TTC549 (cell line): ENCODE results near the gene CLASRP.
"Not testable (repeated sequence)": the region's sequence is repeated elsewhere in the genome, so short reads cannot be mapped to it uniquely, and the experiment has no call there.

Experiments
- FAIRE-seq: peaks from 2 replicates; lab custom pipeline; 2012; peaks lifted over from hg19 to GRCh38; lab: Jason Lieb, UNC

Gene CLASRP, protein sequence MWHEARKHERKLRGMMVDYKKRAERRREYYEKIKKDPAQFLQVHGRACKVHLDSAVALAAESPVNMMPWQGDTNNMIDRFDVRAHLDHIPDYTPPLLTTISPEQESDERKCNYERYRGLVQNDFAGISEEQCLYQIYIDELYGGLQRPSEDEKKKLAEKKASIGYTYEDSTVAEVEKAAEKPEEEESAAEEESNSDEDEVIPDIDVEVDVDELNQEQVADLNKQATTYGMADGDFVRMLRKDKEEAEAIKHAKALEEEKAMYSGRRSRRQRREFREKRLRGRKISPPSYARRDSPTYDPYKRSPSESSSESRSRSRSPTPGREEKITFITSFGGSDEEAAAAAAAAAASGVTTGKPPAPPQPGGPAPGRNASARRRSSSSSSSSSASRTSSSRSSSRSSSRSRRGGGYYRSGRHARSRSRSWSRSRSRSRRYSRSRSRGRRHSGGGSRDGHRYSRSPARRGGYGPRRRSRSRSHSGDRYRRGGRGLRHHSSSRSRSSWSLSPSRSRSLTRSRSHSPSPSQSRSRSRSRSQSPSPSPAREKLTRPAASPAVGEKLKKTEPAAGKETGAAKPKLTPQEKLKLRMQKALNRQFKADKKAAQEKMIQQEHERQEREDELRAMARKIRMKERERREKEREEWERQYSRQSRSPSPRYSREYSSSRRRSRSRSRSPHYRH

GRCh38 chr19:45038931-45039893 is at the start of gene CLASRP:
TSS of gene CLASRP (plus strand) at chr19:45039045. CDS start at chr19:45040213, 1,168 bp downstream.
- peak; percentile 80 for FAIRE-seq

GRCh38 chr19:44990459-44990858 is 48.4 kb upstream of the CLASRP start:
- no peak for FAIRE-seq

DNA sequence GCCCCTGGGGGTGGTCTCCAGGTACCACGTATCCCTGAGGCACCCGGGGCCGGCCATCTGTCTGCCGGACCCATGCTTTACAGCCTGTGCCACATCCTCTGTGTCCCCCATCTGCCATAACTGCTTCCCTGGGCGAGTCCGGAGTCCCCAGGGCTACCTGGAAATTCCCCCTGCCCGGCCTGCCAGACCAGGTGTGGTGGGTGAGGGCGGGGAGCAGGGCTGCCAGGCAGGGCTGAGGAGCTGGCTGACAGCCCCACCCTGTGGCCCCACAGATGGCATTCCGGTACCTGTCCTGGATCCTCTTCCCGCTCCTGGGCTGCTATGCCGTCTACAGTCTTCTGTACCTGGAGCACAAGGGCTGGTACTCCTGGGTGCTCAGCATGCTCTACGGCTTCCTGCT is 47.9 kb upstream of the CLASRP start:
- no peak for FAIRE-seq

- FAIRE-seq = no peak
Measured at GRCh38 chr19:44992336-44993163, 46.3 kb upstream of the CLASRP start.

GRCh38 chr19:44993526-44993925 is 45.3 kb upstream of the CLASRP start:
- FAIRE-seq = no peak

- no peak for FAIRE-seq
Measured at GRCh38 chr19:44993926-44994537, 44.8 kb upstream of the CLASRP start.

DNA sequence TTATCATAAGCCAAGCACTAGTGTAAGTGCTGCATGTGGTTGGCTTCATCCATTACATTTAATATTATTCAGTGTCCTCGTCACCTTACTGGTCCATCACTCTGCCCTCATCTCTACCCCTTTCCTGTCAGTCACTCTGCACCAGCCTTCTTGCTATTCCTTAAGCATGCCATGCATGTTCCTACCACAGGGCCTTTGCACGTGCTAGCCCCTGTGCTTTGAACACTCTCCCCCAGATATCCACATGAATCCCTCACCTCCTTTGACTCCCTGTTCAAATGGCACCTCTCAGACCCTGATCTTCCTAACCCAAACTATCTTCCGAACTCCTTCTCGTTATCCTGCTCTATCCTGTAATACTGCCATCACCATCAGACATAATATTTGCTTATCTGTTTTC is 40.8 kb upstream of the CLASRP start:
- no peak for FAIRE-seq

GRCh38 chr19:44999131-44999925 is 39.5 kb upstream of the CLASRP start:
- FAIRE-seq = not testable (repeated sequence)

- not testable (repeated sequence) for FAIRE-seq
Measured at GRCh38 chr19:45000665-45001064, 38.2 kb upstream of the CLASRP start.

- FAIRE-seq = no peak
Measured at GRCh38 chr19:45001087-45001739, 37.6 kb upstream of the CLASRP start, which contains the start of gene RELB. TSS of gene RELB (plus strand) at chr19:45001464. CDS start at chr19:45001580, 116 bp downstream.

DNA sequence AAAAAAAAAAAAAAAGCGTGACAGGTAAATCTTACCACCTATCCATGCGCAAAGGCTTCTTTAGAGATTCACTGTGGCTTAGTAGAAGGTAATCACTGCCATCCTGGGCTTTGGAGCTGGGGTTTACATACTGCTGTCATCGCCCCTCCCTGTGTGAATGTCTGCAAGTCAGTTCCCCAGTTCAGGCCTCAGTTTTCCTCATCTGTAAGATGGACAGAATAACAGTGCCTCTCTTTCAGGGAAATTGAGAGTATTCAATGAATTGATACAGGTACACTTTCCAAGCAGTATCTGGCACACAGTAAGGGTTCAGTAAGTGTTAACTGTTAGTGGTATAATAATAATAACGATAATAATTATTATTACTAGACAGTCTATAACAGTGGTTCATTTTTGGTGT is 35.4 kb upstream of the CLASRP start:
- FAIRE-seq = no peak

DNA sequence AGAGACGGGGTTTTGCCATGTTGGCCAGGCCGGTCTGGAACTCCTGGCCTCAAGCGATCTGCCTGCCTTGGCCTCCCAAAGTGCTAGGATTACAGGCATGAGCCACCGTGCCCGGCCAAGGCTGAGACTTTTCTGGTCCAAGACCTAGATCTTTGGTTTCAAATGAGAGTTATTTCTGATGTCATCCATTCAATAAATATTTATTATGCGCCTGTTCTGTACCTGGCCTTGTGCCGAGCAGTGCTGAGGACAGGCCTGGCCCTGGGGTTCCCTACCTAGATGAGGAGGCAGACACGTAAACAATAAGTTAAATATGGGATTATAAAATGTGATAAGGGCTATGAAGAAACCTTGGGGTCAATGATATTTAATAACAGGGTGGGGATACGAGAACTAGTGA is 33.1 kb upstream of the CLASRP start:
- no peak for FAIRE-seq

GRCh38 chr19:45008552-45008951 is 30.3 kb upstream of the CLASRP start:
- FAIRE-seq = no peak

- FAIRE-seq = no peak
Measured at GRCh38 chr19:45009625-45010255, 29.1 kb upstream of the CLASRP start.

DNA sequence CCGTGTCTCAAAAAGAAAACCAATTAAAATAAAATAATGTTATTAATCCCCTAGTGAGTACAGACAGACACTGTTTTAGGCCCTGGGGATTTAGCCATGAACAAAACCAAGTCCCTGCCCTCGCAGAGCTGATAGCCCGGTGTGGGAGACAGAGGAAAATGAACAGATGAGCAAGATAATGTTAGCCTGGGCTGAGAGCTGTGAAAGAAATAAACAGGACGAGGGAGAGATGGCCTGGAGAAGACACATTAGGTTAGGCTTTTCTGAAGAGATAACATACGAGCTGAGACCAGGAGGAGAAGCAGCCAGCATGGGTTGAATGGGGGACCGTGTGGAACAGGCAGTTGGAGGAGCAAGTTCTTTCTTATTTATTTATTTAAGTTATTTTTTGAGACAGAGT is 28.5 kb upstream of the CLASRP start:
- no peak for FAIRE-seq

- FAIRE-seq = no peak
Measured at GRCh38 chr19:45011959-45012358, 26.9 kb upstream of the CLASRP start.

GRCh38 chr19:45016388-45017314 is 22.2 kb upstream of the CLASRP start:
- FAIRE-seq = no peak

- no peak for FAIRE-seq
Measured at GRCh38 chr19:45019187-45019586, 19.7 kb upstream of the CLASRP start.
